ENCODE results near the gene GALNT13.

GALNT13 gene

GRCh38 chr2:153944800-153945199, 73.1 kb downstream of the GALNT13 start:
- no peak for DNase-seq (ENCODE audit: low read depth)

GRCh38 chr2:153946036-153946435, 74.3 kb downstream of the GALNT13 start:
- DNase-seq (ENCODE audit: low read depth): no peak

DNA sequence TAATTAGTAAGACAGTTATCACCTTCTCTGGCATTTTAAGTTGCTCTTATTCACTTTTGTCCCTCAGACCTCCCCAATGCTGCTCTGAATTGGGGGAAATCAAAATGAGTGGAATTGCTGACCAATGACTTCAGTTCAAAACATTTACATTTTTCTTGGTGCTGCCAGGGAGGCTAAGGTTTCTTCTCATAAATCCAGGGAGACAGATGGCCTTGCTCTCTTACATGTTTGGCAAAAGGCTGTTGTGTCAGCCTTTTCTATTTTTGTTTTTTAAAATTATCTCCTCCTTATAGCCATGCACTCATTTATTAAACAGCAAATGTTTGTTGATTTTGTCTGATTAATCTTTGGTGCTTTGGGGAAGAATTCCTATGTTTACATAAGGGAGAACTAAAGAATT, 82.0 kb downstream of the GALNT13 start:
- no peak for DNase-seq (ENCODE audit: low read depth)

DNA sequence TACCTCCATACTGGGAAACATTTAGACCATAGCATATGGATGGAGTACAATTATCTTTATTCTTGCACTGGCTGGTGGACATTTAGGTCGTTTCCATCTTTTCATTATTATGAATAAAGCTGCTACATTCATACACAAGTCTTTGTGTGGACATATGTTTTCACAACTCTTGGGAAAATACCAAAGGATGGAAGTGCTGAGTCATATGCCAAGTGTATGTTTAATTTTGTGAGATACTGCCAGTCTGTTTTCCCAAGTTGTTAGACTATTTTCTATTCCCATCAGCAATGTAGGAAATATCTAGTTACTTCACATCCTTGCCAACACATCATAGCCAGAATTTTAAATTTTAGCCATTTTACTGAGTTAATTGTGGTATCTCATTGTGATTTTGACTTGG, 91.5 kb downstream of the GALNT13 start:
- no peak for DNase-seq (ENCODE audit: low read depth)

- DNase-seq (ENCODE audit: low read depth): no peak
Measured at GRCh38 chr2:153967248-153967973, 95.7 kb downstream of the GALNT13 start.

GRCh38 chr2:153971250-153971649, 99.5 kb downstream of the GALNT13 start:
- DNase-seq (ENCODE audit: low read depth): no peak

- no peak for DNase-seq (ENCODE audit: low read depth)
Measured at GRCh38 chr2:153971855-153972254, 100.1 kb downstream of the GALNT13 start.

DNA sequence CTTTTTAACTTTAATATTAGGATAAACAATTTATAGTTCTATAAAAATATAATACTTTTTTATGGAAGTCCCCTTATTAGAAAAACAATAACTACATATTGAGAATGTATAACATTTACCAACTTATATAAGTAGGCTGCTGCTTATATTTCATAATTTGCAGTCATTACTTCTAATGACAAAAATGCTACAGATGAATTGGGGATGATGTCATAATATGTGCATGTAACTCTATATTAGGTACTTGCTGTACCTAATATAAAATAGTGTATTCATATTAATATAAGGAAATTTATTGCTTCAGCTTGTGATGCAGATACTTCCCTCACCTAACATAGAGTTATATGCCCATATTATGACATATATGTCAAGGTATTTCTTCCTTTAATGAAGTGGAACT, 100.7 kb downstream of the GALNT13 start:
- DNase-seq (ENCODE audit: low read depth): no peak

GRCh38 chr2:153986488-153987229, 114.9 kb downstream of the GALNT13 start:
- DNase-seq (ENCODE audit: low read depth): no peak

- no peak for DNase-seq (ENCODE audit: low read depth)
Measured at GRCh38 chr2:153990771-153991170, 119.0 kb downstream of the GALNT13 start.

GRCh38 chr2:154013514-154013913, 141.8 kb downstream of the GALNT13 start:
- DNase-seq (ENCODE audit: low read depth): no peak

- DNase-seq (ENCODE audit: low read depth): no peak
Measured at GRCh38 chr2:154015233-154015632, 143.5 kb downstream of the GALNT13 start.

DNA sequence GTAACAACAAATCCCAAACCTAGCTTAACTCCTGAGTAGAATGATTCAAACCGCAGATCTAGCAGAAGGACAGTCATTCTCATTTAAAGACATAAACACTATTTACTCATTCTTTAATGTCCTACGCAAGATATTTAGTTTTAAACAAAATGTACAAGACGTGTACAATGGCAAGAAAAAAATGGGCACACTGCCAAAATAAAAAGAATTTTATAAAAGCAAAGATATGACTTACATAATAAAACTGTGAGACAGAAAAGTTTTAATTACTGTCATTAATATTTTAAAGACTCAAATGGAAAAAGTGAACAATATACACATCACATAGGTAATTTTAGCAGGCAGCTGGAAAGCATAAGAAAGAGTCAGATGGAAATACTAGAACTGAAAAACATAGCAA, 157.8 kb downstream of the GALNT13 start:
- DNase-seq (ENCODE audit: low read depth): no peak

GRCh38 chr2:154032220-154032619, 160.5 kb downstream of the GALNT13 start:
- DNase-seq (ENCODE audit: low read depth): no peak

DNA sequence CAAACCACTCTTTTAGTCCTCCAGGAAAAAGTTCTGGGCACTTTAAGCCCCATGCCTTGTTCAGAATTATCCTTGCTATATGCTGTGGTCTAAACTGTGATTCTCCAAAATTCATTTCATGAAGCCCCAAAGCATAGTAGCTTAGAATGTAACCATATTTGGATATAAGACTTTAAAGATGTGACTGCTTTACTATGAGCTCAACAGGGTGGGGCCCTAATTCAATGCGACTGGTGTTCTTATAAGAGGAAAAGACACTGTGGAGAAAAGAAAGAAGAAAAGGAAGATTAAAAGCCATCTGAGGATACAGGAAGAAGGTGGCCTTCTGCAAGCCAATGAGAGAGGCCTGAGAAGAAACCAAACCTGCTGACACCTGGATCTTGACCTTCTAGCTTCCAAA, 174.8 kb downstream of the GALNT13 start:
- DNase-seq (ENCODE audit: low read depth): no peak

DNA sequence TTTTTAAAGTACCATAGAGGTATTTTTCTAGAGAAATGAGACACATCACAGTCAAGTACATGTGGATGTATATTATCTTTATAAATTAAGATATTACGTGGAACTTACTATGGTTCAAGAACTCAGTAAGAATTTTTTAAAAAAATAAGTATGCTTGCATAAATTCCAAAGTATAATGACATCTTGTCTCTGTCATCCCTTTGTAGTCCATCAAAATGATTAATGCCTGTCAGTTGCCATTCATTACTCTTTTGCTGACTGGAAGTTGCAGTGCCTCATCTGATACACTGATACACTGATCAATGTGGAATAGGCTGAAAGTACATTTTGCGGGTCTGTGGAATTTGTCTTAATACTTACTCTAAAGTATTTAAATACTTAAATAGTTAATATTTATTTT, 177.2 kb downstream of the GALNT13 start:
- DNase-seq (ENCODE audit: low read depth): no peak

DNA sequence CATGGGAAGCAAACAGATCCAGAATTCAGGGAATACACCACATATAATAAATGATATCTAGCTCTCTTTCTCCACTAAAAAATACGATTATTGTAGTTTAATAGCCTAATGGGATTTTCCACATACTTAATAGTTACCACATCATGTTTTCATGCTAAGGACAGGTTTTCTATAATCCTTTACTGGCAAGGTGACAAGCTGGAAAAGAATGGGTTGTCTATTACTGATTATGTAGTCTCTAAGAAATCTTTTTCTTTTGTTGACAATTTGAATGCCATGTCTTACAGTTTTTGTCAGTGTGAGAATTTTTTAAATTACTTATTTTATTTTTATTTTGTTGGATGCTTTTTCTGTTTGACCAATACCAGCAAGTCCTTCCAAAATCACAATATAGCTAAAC, 177.8 kb downstream of the GALNT13 start:
- DNase-seq (ENCODE audit: low read depth): no peak

DNA sequence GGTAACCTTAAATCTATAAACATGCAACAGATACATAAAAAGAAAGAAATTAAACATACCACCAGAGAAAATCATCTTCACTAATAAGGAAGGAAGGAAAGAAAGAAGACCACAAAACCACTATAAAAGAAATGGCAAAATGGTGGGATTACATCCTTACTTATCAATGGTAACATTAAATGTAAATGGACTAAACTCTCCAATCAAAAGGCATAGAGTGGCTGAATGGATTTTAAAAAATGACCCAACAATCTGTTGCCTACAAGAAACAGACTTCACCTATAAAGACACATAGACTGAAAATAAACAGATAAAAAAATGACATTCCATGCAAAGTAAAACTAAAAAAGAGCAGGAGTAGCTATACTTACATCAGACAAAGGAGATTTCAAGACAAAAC, 195.4 kb downstream of the GALNT13 start:
- DNase-seq (ENCODE audit: low read depth): no peak

DNA sequence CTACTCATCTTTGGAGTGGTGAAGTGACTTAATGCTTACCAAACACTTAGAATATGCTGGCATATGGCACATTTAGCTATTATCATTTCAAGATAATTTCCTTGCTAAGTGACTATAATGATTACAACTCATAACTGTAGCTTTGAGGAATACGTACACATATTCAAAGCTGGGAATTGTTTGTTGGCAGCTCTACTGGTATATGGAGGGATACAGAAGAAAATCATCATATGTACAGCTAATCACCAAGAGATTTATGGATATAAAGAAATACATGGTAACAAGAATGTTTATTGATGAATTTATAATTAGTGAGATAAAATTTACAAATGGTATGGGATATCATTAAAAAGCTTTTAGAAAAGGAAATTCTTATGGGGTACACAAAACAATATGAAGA, 207.2 kb downstream of the GALNT13 start:
- DNase-seq (ENCODE audit: low read depth): no peak

- no peak for DNase-seq (ENCODE audit: low read depth)
Measured at GRCh38 chr2:154092571-154092970, 220.8 kb downstream of the GALNT13 start.

DNA sequence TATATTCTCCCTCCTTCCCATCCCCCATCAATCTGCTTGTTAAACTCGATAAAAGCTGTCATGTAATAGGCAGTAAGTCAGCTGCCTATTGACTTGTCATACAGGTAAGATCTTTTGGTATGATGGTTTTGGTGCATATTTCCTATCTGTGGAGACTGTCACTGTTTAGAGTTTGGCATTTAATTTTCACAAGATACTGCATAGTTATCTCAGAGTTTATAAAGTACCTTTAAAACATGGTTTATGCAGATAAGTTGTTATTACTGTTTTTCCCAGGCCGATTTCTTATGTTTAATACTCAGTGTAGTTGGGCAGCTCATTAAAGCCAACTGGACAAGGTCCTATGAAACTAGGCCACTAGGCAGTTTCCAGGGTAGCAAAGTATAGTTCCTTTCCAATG, 222.1 kb downstream of the GALNT13 start:
- DNase-seq (ENCODE audit: low read depth): no peak

DNA sequence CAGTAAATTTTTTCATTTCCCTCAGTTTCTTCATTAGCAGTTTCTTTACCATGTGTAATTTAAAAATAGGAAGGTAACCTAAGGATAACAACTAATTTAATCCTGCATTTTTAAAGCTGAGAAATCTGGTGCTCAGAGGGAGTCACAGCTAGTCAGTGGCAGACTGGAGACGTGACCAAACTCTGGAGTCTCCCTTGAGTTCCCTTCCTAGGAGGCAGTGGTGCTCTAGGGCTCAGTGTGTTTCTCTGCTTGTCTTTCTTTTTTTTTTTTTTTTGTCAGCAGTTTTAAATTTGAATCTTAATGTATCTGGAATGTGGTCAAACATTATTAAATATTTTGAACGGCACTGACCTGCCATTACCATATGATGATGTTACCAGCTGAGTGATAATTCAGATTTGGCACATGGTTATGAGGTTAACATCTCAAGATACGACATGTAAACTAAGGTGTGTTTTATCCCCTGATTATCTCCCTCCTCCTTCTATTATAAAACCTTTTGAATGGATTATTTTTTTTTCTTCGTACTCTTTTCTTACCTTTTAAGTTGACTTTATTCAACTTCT, 226.2 kb downstream of the GALNT13 start:
- no peak for DNase-seq (ENCODE audit: low read depth)

- DNase-seq (ENCODE audit: low read depth): no peak
Measured at GRCh38 chr2:154120706-154121105, 249.0 kb downstream of the GALNT13 start.
